Mucosa of descending colon (tissue), 3 donors: Measurements from ENCODE around the gene ABLIM2. TPM values are rescaled to one million over a fixed set of nuclear protein-coding genes. Genes with fewer than 3 reads are reported as not detected.

ENCODE experiments used
- ATAC-seq: fragments of 200-7000 bp; cut with Tn5 transposase; one replicate; pipeline ENCODE4 v1.9.1; 2020; ENCODE audit warnings: mild to moderate bottlenecking, moderate library complexity
- DNase-seq, 3 donors: peaks; one replicate each; pipeline ENCODE4 v3.0.0-alpha.2; 2020
- H3K36me3 ChIP-seq: fragments of 200-600 bp; one replicate; pipeline ENCODE4 v1.8.0; 2021; ENCODE audit warnings: low read depth, mild to moderate bottlenecking
- H3K4me1 ChIP-seq: fragments of 200-600 bp; one replicate; pipeline ENCODE4 v1.8.0; 2021; ENCODE audit warnings: low read depth, mild to moderate bottlenecking
- H3K4me3 ChIP-seq: fragments of 200-600 bp; one replicate; pipeline ENCODE4 v1.8.0; 2021; ENCODE audit warnings: mild to moderate bottlenecking
- H3K9me3 ChIP-seq: fragments of 200-600 bp; one replicate; pipeline ENCODE4 v1.8.0; 2021; ENCODE audit warnings: mild to moderate bottlenecking
- CTCF ChIP-seq: fragments of 200-600 bp; IDR thresholded peaks from one replicate; pipeline ENCODE4 v1.8.0; 2022; ENCODE audit warnings: antibody characterized with exemption, mild to moderate bottlenecking
- intact Hi-C, 2 donors: fragments of 100-400 bp; cut with DNase I in 1 of 2; cut with micrococcal nuclease in 1 of 2; formaldehyde crosslinking; loops; one replicate each; pipeline versions ENCODE4 v1.11.0 to v1.11.1; 2022; cut with DNase I, micrococcal nuclease
- total RNA-seq, 3 donors: library from RNA; stranded (reverse); fragmentation: NEBNext Ultra II Directional in 2 of 3; extraction: Animal tissue kit (Norgen Biotek cat#: 25700) in 2 of 3; gene quantifications; one replicate each; pipeline versions ENCODE4 v1.2.1 to v1.2.4, GENCODE V29; 2021 to 2023
- donor health status: DM: no; HTN: no; CAD: no; lungs with moderate emphysema.
- donor health status: DM: no; HTN: no; CAD: no.
- donor health status: DM: no; HTN: yes; CAD: no.

Gene ABLIM2
- total RNA-seq, 3 donors from 2014 or later, result 15.0 to 15.8 (median 15.5) TPM

- Histone ChIP-seq H3K4me1 (peaks cover 66% of the 10 kb centered on the region), H3K9me3 (no peaks in the 10 kb centered on the region), H3K4me3 (no peak overlapping the region), H3K36me3 (peaks cover 3% of the 10 kb centered on the region)
- no peak for TF ChIP-seq CTCF
- intact Hi-C loops, result no loop called here
- ATAC-seq (no peak), DNase-seq (no peak)
These were observed 178.6 kb downstream of the ABLIM2 start for GRCh38 chr4:7980036-7980435.

- intact Hi-C loops, result no loop called here
- H3K4me1 ChIP-seq, result peaks cover 66% of the 10 kb centered on the region
These were observed 179.0 kb downstream of the ABLIM2 start for GRCh38 chr4:7979652-7979968.

DNA sequence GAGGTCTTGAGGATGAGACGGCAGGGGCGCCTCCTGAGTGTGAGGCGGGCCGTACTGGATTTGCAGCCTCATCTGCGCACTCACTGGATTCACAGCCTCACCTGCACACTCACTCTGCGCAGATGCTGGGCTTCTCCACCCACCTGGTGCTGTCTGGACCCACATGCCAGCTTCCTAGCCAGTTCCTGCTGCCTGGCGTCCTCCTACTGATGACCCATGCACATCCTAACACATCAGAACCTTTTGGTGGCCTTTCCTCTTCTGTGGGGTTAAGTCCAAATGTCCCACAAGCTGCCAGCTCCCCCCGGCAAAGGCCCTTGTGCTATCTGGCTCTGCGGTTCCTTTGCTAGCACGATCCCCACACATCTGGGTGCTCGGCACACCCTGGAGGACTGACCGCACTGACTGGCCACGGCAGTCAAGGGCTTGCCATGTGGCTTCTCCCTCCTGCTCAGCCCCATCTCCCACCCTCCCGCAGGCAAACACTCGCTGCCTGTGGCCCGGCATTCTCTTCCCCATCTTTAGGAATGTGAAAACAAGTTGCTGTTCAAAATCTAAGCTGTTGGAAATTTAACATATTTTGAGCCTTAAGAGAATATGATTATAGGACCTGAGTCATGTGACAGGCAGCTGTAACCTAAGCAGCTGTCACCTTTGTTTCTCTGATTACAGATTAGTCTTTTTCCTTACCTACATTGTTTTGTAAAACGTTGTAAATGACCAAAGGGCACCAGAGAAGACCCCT, 179.5 kb downstream of the ABLIM2 start:
- ATAC-seq (peak; percentile 28), DNase-seq (peak in 1 of 3 donors; percentile 71)
- TF ChIP-seq CTCF, result no peak
- intact Hi-C loops, result no loop called here
- H3K4me1 ChIP-seq, result peaks cover 66% of the 10 kb centered on the region
- peaks cover 3% of the 10 kb centered on the region for H3K36me3 ChIP-seq
- H3K4me3 ChIP-seq, result no peak overlapping the region
- no peaks in the 10 kb centered on the region for H3K9me3 ChIP-seq

More at GRCh38 chr4:7979652-7979968, 179.0 kb downstream of the ABLIM2 start:
- TF ChIP-seq CTCF, result no peak
- ATAC-seq, result no peak
- no peak for DNase-seq
- Histone ChIP-seq H3K9me3 (no peaks in the 10 kb centered on the region), H3K36me3 (peaks cover 3% of the 10 kb centered on the region), H3K4me3 (no peak overlapping the region)

GRCh38 chr4:7978489-7978888, 180.1 kb downstream of the ABLIM2 start:
- no peak overlapping the region for H3K4me3 ChIP-seq
- peaks cover 66% of the 10 kb centered on the region for H3K4me1 ChIP-seq
- no peak for TF ChIP-seq CTCF
- ATAC-seq (peak; percentile 87), DNase-seq (peak; percentile 79 to 81 (median 79))
- no peaks in the 10 kb centered on the region for H3K9me3 ChIP-seq
- H3K36me3 ChIP-seq, result peaks cover 3% of the 10 kb centered on the region
- intact Hi-C loops, result no loop called here

GRCh38 chr4:7976634-7977033, 182.0 kb downstream of the ABLIM2 start:
- intact Hi-C loops, result no loop called here
- no peak for ATAC-seq

More at GRCh38 chr4:7976634-7977033, 182.0 kb downstream of the ABLIM2 start:
- Histone ChIP-seq H3K4me1 (peaks cover 61% of the 10 kb centered on the region), H3K4me3 (no peak overlapping the region), H3K36me3 (peaks cover 3% of the 10 kb centered on the region), H3K9me3 (no peaks in the 10 kb centered on the region)
- DNase-seq, result no peak
- TF ChIP-seq CTCF, result no peak
